ENCODE data around the gene LILRA5. TPM values are rescaled to one million over a fixed set of nuclear protein-coding genes. Genes with fewer than 3 reads are reported as not detected.
"Not testable (repeated sequence)": the region's sequence is repeated elsewhere in the genome, so short reads cannot be mapped to it uniquely, and the experiment has no call there.

Gene LILRA5
- not detected in 2 replicates for total RNA-seq (2014; rRNA removed; shearing (Covaris generic))

GRCh38 chr19:54312436-54313377, at the start of gene LILRA5:
TSS of gene LILRA5 (minus strand) at chr19:54313166. CDS start at chr19:54313019, 147 bp downstream.
- no peak for DNase-seq (ENCODE audit: low read depth)

- not testable (repeated sequence) for DNase-seq (ENCODE audit: low read depth)
Measured at GRCh38 chr19:54361680-54362422, 48.9 kb upstream of the LILRA5 start.

- not testable (repeated sequence) for DNase-seq (ENCODE audit: low read depth)
Measured at GRCh38 chr19:54359149-54359820, 46.3 kb upstream of the LILRA5 start.

- no peak for DNase-seq (ENCODE audit: low read depth)
Measured at GRCh38 chr19:54357381-54357780, 44.4 kb upstream of the LILRA5 start.

GRCh38 chr19:54356444-54357056, 43.6 kb upstream of the LILRA5 start:
- DNase-seq (ENCODE audit: low read depth), result no peak

GRCh38 chr19:54355675-54356074, 42.7 kb upstream of the LILRA5 start:
- DNase-seq (ENCODE audit: low read depth), result no peak

- DNase-seq (ENCODE audit: low read depth), result no peak
Measured at GRCh38 chr19:54354761-54355160, 41.8 kb upstream of the LILRA5 start.

GRCh38 chr19:54352546-54352945, 39.6 kb upstream of the LILRA5 start:
- DNase-seq (ENCODE audit: low read depth), result no peak

- DNase-seq (ENCODE audit: low read depth), result no peak
Measured at GRCh38 chr19:54352041-54352440, 39.1 kb upstream of the LILRA5 start.

GRCh38 chr19:54351474-54351873, 38.5 kb upstream of the LILRA5 start:
- no peak for DNase-seq (ENCODE audit: low read depth)

- DNase-seq (ENCODE audit: low read depth), result no peak
Measured at GRCh38 chr19:54345938-54346386, 33.0 kb upstream of the LILRA5 start.

- DNase-seq (ENCODE audit: low read depth), result no peak
Measured at GRCh38 chr19:54343868-54344267, 30.9 kb upstream of the LILRA5 start.

GRCh38 chr19:54341295-54341694, 28.3 kb upstream of the LILRA5 start:
- DNase-seq (ENCODE audit: low read depth), result no peak

- no peak for DNase-seq (ENCODE audit: low read depth)
Measured at GRCh38 chr19:54339646-54340358, 26.8 kb upstream of the LILRA5 start.

GRCh38 chr19:54338521-54338920, 25.6 kb upstream of the LILRA5 start:
- DNase-seq (ENCODE audit: low read depth), result no peak

- DNase-seq (ENCODE audit: low read depth), result no peak
Measured at GRCh38 chr19:54337858-54338230, 24.9 kb upstream of the LILRA5 start.

- DNase-seq (ENCODE audit: low read depth), result no peak
Measured at GRCh38 chr19:54336893-54337857, 24.2 kb upstream of the LILRA5 start.

GRCh38 chr19:54335979-54336892, 23.3 kb upstream of the LILRA5 start:
- no peak for DNase-seq (ENCODE audit: low read depth)

- DNase-seq (ENCODE audit: low read depth), result no peak
Measured at GRCh38 chr19:54335164-54335563, 22.2 kb upstream of the LILRA5 start.
